ENCODE measurements around the gene COL13A1. TPM values are rescaled to one million over a fixed set of nuclear protein-coding genes. Genes with fewer than 3 reads are reported as not detected.

COL13A1 gene
- total RNA-seq, 1 experiment from 2014 or later = 17.1 TPM

- no peak for DNase-seq (ENCODE audit: low read depth)
Measured at GRCh38 chr10:69791812-69792211, 9.9 kb upstream of the COL13A1 start.

DNA sequence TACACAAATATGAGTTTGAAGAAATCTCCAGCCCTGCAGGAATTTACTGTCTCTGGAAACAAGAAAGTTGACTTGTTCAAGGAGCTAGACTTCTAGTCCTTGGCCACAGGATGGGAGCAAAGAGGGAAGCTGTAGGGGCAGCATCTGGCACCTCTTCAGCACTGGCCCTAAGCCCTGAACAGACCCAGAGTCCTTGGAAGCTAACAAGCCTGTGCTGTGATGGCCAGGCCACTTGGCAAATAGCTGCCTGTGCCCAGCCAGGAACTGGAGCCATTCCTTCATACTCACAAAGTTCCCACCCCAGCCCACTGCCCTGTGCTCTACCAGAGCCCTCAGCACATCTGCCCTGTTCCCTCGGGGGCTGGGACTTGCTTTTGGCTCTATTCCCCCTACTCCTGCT, 9.4 kb upstream of the COL13A1 start:
- DNase-seq (ENCODE audit: low read depth) = no peak

- no peak for DNase-seq (ENCODE audit: low read depth)
Measured at GRCh38 chr10:69794673-69795072, 7.0 kb upstream of the COL13A1 start.

DNA sequence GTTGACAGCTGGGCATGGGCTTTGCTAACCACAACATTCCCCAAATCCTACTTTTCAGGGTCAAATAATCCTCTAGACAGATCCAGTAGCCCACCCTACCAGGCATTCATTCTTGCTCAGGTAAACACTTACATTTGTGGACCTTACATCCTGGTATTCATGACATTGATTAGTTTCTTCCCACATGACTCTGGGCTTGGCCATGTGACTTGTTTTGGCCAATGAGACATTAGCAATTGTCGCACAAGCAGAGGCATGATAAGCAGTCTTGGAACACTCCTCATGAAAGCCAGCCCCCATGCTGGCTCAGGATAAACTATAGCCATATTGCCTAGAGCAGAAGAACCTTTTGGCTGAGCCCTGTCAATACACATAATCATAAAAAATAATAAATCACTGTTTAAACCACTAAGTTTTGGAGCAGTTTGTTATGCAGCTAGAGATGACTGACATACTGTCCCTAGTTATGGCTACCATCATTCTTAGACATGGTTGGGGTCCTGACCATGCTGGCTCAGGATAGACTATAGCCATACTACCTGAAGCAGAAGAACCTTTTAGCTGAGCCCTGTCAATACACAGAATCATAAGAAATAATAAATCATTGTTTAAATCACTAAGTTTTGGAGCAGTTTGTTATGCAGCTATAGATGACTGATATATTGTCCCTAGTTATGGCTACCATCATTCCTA, 6.3 kb upstream of the COL13A1 start:
- no peak for DNase-seq (ENCODE audit: low read depth)

DNA sequence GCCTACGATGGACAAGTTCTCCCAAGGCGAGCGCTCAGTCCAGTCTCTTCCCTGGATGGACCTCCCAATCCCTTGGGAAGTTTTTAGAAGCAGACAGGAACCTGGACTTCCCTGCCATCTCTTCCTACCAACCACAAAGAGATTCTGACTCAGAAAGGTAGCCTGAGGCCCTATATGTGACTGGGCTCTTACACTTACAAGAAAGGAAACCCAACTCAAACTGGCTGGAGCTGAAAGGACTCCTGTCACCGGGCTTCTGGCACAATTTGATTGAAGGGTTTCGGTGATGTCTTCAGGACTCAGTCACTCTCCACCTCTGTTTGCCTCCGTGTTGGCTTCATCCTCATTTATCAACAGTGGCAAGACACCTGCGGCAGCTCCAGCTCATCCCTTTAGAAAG, 3.7 kb upstream of the COL13A1 start:
- DNase-seq (ENCODE audit: low read depth) = peak; percentile 88

GRCh38 chr10:69800109-69800508, 1.6 kb upstream of the COL13A1 start:
- DNase-seq (ENCODE audit: low read depth) = peak; percentile 69

GRCh38 chr10:69800665-69801064, 1.0 kb upstream of the COL13A1 start:
- DNase-seq (ENCODE audit: low read depth) = no peak

GRCh38 chr10:69801094-69801433, 642 bp upstream of the COL13A1 start:
- peak; percentile 55 for DNase-seq (ENCODE audit: low read depth)

DNA sequence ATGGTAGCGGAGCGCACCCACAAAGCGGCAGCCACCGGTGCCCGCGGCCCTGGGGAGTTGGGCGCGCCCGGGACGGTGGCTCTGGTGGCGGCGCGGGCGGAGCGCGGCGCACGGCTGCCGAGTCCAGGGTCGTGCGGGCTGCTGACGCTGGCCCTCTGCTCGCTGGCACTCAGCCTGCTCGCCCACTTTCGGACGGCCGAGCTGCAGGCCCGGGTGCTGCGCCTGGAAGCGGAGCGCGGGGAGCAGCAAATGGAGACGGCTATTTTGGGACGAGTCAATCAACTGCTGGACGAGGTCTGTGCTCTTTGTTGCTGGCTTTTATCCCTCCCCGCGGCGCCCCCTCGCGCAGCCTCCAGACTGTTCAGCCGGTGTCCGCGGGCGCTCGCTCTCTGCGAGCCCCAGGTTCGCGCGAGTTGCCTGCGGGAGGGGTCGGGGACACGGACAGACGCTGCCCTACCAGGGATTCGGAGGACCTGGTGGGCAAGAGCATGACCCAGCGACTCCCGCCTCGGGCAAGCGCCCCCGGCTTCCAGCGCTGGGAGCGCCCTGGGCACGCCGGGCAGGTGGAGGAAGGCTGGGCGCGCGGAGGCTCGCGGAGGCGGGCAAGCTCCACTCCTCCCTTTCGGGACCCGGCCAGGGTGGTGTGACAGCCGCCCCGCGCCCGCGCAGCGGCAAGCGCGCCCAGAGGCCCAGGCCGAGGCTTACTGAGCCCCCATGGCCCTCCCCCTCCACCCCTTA, 887 bp downstream of the COL13A1 start:
- DNase-seq (ENCODE audit: low read depth) = peak; percentile 58

- DNase-seq (ENCODE audit: low read depth) = no peak
Measured at GRCh38 chr10:69803809-69804208, 2.1 kb downstream of the COL13A1 start.

GRCh38 chr10:69804775-69805174, 3.1 kb downstream of the COL13A1 start:
- DNase-seq (ENCODE audit: low read depth) = no peak

GRCh38 chr10:69807122-69807521, 5.4 kb downstream of the COL13A1 start:
- DNase-seq (ENCODE audit: low read depth) = peak; percentile 87

DNA sequence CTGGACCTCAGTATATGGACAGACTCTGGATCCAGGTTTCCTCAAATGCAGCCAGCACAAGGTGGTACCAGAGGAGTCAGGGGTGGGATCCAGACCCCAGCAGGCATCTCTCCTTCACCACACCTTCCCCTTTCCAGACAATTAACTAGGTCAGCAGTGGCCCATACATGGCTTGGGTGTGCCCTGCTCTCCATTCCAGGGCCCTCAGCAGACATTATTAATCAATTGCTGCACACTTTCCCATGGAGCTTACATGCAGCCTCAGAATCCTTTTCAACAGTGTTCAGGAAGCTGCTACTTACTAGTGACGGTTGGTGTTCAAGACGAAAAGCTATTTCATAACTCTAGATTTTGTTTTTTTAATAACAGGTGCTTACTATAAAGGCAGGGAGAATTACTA, 6.0 kb downstream of the COL13A1 start:
- DNase-seq (ENCODE audit: low read depth) = peak; percentile 52

DNA sequence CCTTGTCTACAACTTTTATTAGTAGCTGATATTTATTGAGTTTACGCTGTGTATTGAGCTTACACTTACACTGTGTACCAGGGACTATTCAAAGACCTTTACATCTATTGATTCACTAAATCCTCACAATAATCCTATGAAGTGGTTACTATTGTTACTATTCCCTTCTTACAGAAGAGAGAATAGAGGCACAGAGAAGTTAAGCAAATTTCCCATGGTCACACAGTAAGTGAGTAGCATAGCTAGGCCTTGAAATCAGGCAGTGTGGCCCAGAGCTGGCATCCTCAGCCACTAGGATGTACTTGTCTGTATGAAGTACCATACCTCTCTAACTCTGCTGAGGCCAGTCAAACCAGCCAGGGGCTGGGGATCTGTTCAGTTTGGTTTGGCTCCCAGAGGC, 7.6 kb downstream of the COL13A1 start:
- no peak for DNase-seq (ENCODE audit: low read depth)

DNA sequence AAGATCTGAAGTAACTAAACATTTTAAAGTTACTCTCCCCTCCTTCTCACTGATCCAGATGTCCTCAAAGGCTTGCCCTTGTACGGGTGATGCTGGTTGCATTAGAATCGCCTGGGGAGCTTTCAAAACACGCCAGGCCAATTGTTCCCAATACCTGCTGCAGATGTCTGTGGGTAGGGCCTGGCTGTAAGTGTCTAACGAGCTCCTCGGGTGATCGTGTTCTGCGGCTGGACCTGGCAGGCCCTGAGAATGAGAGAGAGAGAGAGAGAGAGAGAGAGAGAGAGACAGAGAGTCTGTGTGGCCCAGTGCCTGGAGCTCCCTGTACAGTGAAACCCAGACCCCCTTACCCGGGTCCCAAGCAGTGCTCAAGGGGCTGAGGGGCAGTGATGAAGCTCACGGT, 8.4 kb downstream of the COL13A1 start:
- DNase-seq (ENCODE audit: low read depth) = no peak

DNA sequence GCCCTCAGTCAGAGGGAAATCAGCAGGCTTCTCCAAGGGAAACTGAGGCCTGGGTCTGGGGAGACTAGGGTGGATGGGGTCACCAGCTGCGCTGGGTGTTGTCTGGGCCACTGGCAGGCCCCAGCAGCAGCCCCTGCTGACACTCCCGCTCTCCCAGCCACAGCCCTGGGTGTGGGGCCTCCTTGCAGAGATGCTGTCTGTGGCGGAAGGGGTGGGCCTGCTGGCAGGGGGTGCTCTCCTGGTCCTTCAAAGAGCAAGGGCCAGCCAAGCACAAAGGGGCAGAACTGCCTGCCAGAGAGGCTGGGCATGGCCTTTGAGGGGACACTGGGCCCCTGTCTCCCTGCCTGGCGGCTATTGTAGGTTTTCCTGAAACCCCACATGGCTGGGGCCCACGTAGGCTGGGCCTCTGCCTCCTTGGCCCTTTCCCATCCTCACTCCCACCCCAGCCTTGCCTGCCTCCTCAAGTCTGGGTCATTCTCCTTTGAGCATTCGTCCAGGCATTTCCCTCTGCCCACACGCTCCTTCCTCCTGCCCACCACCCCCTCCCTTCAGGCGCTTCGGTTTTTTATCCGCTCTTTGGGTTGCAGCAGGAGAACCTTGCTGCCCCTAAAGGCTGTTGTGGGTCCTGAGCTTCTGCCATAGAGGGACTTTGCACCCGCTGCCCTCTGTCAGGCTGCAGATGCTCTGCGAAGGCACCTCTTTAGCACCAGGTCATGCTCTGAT, 9.1 kb downstream of the COL13A1 start:
- DNase-seq (ENCODE audit: low read depth) = no peak

GRCh38 chr10:69813632-69814031, 11.9 kb downstream of the COL13A1 start:
- peak; percentile 40 for DNase-seq (ENCODE audit: low read depth)

DNA sequence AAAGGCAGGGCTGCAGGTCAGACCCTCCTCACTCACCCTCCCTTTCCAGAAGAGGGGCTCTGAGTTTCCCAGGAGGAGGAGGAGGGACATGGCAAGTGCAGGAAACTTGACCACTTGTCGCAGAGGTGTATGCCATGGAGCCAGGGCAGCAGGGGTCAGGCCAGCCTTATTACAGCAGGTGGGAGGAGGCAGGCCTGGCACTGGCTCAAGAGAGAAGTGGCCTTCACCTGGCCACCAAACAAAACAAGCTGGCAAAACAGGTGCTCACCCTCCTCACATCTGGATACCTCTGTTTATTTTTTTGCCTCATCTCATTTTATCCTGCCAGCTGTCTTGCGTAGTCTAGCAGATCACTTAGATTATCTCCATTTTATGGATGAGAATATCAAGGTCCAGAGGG, 12.5 kb downstream of the COL13A1 start:
- no peak for DNase-seq (ENCODE audit: low read depth)

DNA sequence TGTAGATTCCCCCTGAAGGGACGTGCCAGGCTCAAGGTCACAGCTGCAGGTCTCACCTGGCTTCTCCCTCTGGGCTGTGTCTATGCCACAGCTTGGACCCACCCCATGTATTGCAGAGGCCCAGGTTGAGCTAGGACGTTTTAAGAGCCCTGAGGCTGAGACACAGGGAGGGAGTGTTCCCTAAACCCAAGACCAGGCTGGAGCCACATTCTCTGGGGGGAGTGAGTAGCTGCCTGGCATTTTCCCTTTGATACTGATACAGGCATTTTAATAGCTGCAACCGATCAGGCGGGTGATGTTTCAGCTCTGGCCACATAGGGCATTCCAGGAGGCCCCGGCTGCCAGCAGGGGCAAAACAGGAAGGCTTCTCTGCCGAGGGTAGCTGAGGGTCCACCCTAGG, 13.4 kb downstream of the COL13A1 start:
- no peak for DNase-seq (ENCODE audit: low read depth)

DNA sequence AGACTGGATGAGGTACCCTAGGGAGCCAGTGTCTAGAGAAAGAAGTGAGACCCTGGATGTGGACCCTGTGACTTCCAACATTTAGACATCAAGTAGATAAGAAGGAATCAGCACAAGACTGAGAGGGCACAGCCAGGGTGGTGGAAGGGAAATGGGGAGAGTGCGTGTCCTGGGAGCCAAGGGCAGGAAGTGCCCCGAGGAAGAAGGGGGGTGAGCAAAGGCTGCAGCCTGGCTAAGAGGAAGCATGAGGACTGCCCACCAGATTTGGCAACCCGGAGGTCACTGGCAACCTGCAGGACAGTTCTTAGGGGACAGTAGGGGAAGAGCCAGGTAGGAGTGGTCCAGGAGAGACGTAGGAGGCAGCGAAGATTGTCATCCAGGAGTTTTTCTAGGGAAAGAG, 14.8 kb downstream of the COL13A1 start:
- DNase-seq (ENCODE audit: low read depth) = no peak

DNA sequence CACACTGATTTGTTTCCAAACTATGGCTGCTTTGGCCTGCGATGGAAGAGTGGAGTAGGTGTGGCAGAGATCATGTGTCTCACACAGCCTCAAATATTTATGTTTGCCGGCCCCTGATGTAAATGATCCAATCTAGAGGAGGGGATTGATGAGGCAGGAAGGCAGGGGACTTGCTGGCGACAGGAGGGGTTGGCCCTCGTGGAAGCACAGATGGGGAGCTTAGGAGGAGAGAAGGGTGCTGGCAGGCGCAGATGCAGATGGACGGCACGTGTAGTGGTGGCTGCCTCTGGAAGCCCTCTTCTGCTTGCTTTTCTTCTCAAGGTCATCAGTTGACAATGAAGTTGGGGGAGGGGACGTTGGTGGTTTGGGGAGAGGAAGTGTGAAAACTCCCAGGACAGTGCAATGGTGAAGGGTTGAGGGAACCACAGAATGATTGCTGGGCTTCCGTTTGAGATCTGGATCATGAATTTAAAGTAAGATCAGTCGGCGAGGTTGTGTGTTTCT, 15.4 kb downstream of the COL13A1 start:
- DNase-seq (ENCODE audit: low read depth) = no peak

DNA sequence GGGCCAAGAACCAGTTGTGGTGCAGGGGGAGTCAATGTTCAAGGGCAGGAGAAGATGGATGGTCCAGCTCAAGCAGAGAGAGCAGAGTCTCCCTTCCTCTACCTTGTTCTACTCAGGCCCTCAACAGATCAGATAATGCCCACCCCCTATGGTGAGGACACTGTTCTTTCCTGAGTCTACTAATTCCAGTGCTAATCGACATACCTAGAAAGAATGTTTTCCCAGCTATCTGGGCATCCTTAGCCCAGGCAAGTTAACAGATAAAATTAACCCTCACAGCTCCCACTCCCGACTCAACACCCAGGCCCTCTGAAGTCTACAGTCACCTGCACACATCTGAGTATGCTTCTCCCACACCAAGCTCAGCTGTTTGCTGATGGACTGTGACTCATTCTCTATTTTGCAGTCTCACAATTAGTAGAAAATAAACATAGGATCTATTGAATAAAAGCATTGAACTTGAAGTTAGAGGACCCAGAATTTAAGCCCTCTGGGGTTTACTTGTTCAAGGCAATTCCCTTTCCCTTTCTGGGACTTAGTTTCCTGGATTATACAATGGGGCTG, 17.1 kb downstream of the COL13A1 start:
- DNase-seq (ENCODE audit: low read depth) = no peak
